Measurements from ENCODE around the gene CFAP410. TPM values are rescaled to one million over a fixed set of nuclear protein-coding genes. Genes with fewer than 3 reads are reported as not detected.
"Not testable (repeated sequence)": the region's sequence is repeated elsewhere in the genome, so short reads cannot be mapped to it uniquely, and the experiment has no call there.

CFAP410 gene
- total RNA-seq, 1 donor from 2014 or later = 5.0 TPM

GRCh38 chr21:44285138-44285992, 53.8 kb downstream of the CFAP410 start, which contains the start of gene AIRE:
AIRE (plus strand) TSS chr21:44285876; CDS start chr21:44286007, 131 bp downstream.
- DNase-seq = no peak

- DNase-seq = no peak
Observed at GRCh38 chr21:44283948-44284347, 55.2 kb downstream of the CFAP410 start.

DNA sequence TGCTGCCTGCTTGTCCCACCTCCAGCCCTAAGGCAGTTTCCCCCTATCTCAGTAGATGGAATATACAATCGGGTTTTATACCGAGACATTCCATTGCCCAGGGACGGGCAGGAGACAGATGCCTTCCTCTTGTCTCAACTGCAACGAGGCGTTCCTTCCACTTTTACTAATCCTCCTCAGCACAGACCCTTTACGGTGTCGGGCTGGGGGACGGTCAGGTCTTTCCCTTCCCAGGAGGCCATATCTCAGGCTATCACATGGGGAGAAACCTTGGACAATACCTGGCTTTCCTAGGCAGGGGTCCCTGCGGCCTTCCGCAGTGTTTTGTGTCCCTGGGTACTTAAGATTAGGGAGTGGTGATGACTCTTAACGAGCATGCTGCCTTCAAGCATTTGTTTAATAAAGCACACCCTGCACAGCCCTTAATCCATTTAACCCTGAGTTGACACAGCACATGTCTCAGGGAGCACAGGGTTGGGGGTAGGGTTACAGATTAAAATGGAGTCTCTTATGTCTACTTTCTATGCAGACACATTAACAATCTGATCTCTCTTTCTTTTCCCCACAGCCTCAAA, 55.9 kb downstream of the CFAP410 start:
- not testable (repeated sequence) for DNase-seq

DNA sequence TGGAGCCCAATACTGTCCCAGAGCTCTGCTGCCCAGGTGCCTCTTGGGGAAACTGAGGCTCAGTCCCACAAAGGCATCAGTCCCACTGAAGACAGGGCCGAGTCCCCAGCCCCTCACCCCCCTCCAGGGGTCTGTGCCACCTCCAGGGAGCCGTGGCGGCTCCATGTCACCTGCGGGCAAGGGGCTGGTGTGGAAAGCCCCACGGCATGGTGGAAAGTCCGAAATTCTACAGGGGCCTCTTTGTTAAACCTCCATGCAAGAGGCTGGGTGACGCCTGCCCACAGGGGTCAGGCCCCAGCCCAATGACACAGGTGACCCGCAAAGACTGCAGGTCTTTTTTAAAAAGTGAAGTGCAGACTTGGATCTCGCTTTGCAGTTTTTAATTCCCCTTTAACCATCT, 56.8 kb downstream of the CFAP410 start:
- DNase-seq = no peak

DNA sequence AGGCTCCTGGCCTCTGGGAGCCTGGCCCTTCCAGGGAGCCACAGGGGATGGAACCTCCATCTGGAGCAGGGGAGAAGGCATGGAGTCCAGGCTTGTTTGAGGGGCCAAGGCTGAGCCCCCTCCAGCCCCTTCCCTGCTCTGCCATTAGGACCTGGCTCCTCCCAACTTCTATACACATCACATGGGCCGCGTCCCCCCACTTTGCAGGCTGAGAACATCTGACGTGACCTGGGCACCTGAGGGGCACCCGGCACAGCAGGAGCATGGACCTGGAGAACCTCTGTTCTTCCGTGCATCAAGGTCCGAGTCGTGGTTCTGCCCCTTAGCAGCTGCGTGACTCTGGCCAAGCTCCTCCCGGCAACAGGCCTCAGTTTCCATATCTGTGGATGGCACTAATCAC, 57.4 kb downstream of the CFAP410 start:
- no peak for DNase-seq

- no peak for DNase-seq
Observed at GRCh38 chr21:44279354-44280260, 59.6 kb downstream of the CFAP410 start.

Other genes starting within 250 kb of the CFAP410 start
- 16.5 TPM for gene PWP2, start 232.0 kb downstream of the CFAP410 start, total RNA-seq
- 31.0 TPM for gene GATD3, start 205.7 kb downstream of the CFAP410 start, total RNA-seq
- 0.31 TPM for gene ICOSLG, start 98.4 kb downstream of the CFAP410 start, total RNA-seq
- not detected for gene DNMT3L, start 77.5 kb downstream of the CFAP410 start, total RNA-seq
- not detected for gene AIRE, start 53.5 kb downstream of the CFAP410 start, total RNA-seq
- 107 TPM for gene PFKL, start 39.3 kb downstream of the CFAP410 start, total RNA-seq
- gene TRPM2, start 14.2 kb upstream of the CFAP410 start, total RNA-seq = 1.2 TPM
- gene LRRC3, start 116.1 kb upstream of the CFAP410 start, total RNA-seq = 4.8 TPM
- not detected for gene KRTAP10-1, start 200.8 kb upstream of the CFAP410 start, total RNA-seq
- gene KRTAP10-2, start 212.1 kb upstream of the CFAP410 start, total RNA-seq = not detected
- not detected for gene KRTAP10-3, start 219.4 kb upstream of the CFAP410 start, total RNA-seq
- not detected for gene KRTAP10-4, start 234.3 kb upstream of the CFAP410 start, total RNA-seq
- not detected for gene KRTAP10-5, start 241.2 kb upstream of the CFAP410 start, total RNA-seq

All from occipital lobe (tissue), 2 donors.